22Rv1 (cell line): ENCODE results near the gene DGKD.

Experiments used
- H3K27ac ChIP-seq: fragments of 450-650 bp; 2 replicates; pipeline ENCODE4 v1.5.1; 2017
- ZFX ChIP-seq: fragments of 450-650 bp; IDR thresholded peaks from 2 replicates; pipeline ENCODE4 v1.6.1; 2017; ENCODE audit warnings: antibody characterized with exemption, borderline replicate concordance
- TF ChIP-seq, protein P1 (sequence below): fragments of 450-650 bp; IDR thresholded peaks from 2 replicates; pipeline ENCODE4 v1.5.1; 2017; ENCODE audit warnings: mild to moderate bottlenecking

Gene DGKD

DNA sequence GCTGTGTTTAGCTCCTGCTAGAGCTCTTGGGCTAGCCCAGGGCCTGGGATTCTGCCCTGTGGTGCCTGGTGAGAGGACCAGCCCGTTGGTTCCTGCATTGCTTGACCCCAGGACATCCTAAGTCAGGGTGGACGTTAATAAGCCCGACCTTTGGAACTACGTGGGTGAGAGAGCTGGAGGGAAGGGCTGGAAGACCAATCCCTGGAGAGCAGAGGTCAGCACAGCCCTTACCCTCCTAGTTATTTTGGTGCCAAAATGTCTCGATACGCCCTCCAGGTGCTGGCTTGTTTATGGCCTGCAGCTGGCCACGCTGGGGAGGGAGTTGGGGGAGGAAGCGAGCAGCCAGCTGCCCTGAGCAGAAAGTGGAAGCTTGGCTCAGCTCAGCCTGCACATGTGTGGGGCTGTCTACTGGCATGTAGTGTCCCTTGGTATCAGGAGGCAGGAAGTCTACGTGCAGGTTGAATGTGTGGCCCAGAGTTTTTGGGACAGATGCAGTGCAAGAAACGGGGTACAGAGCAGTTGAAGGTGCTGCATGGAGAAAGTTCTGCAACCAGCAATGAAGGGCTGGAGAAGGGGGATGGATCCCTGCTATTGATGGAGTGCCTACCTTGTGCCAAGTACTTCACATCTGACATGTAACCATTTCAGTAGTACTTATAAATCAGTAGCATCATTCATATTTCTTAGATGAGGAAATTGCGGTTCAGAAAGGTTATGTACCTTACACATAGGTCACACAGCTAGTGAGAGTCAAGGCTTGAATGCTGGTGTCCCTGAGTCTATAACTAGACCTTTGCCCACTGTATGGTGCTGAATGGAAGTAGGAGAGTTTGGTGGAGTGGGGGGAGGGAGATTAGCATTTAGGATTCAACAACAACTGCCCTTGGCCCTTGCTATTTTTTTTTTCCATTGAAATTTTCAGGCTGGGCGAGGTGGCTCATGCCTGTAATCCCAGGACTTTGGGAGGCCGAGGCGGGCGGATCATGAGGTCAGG, 5.0 kb upstream of the DGKD start:
- no peak overlapping the region for H3K27ac ChIP-seq
- TF ChIP-seq, protein P1, sequence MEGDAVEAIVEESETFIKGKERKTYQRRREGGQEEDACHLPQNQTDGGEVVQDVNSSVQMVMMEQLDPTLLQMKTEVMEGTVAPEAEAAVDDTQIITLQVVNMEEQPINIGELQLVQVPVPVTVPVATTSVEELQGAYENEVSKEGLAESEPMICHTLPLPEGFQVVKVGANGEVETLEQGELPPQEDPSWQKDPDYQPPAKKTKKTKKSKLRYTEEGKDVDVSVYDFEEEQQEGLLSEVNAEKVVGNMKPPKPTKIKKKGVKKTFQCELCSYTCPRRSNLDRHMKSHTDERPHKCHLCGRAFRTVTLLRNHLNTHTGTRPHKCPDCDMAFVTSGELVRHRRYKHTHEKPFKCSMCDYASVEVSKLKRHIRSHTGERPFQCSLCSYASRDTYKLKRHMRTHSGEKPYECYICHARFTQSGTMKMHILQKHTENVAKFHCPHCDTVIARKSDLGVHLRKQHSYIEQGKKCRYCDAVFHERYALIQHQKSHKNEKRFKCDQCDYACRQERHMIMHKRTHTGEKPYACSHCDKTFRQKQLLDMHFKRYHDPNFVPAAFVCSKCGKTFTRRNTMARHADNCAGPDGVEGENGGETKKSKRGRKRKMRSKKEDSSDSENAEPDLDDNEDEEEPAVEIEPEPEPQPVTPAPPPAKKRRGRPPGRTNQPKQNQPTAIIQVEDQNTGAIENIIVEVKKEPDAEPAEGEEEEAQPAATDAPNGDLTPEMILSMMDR, result no peak
- TF ChIP-seq ZFX, result no peak

DNA sequence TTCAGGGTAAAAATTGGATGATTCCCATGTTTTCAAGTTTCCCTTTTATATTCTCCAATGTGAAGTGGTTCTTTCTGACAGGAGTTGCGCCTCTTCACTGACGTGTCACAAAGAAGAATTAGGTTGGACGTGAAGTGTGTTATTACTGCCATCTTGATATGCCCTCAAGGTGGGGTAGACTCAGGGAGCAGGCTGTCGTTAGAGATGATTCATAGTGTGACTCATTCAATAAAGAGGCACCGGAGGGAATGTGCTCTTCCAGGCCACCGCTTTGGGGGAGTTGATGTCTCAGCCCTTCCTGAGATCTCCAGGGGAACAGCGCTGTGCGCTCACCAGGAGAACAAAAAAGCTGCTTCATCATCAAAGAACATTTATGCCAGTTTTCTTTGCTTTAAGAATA, 3.6 kb upstream of the DGKD start:
- TF ChIP-seq ZFX, result no peak
- TF ChIP-seq, protein P1, result no peak

DNA sequence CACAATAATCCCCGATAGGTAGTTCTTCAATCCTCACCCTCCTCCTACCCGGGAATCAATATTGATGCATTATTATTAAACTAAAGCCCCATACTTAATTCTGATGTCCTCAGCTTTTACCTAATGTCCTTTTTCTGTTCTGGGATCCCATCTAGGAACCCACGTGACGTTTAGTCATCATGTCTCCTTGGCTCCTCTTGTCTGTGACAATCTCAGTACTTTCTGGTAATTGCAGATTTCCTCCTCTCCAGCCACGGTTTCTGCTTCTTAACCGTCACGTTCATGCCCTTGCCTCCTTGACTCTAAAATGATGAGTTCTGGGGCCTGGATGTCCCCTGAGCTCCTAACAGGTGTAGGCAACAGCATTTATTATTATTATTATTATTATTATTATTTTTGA, 2.9 kb upstream of the DGKD start:
- H3K27ac ChIP-seq, result no peak overlapping the region
- TF ChIP-seq, protein P1, result no peak
- TF ChIP-seq ZFX, result no peak

More for the DNA sequence above, 3.6 kb upstream of the DGKD start:
- H3K27ac ChIP-seq, result no peak overlapping the region

DNA sequence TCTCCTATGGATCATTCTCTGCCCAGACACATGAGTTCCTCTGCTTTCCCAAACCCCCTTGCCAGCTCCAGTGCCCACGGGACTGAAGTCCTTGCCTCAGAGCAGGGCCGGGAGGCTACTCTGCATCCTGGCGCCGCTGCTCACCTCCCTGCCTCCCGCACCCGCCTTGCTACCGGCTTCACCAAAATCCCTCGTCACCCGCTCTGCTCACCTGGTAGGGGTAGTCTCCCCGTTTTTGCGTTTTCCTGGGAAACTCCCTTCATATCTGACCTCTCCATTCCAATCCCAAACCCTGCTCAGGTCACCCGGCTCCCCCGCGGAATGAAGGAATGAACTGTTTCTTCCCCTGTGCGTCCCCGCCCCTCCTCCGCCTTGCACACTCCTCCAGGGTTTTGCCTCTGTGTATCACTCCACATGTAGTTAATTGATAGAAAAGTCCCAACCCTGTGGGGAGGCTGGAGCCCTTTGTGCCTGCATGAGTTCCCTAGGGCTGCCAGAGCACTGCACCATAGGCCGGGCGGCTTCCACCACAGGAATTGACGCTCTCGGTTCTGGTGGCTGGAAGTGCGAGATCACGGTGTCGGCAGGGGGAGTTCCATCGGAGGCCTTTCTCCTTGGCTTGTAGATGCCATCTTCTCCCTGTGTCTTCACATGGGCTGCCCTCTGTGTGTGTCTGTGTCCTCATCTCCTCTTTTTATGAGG, 2.0 kb upstream of the DGKD start:
- TF ChIP-seq ZFX, result no peak
- TF ChIP-seq, protein P1, result no peak
- no peak overlapping the region for H3K27ac ChIP-seq

DNA sequence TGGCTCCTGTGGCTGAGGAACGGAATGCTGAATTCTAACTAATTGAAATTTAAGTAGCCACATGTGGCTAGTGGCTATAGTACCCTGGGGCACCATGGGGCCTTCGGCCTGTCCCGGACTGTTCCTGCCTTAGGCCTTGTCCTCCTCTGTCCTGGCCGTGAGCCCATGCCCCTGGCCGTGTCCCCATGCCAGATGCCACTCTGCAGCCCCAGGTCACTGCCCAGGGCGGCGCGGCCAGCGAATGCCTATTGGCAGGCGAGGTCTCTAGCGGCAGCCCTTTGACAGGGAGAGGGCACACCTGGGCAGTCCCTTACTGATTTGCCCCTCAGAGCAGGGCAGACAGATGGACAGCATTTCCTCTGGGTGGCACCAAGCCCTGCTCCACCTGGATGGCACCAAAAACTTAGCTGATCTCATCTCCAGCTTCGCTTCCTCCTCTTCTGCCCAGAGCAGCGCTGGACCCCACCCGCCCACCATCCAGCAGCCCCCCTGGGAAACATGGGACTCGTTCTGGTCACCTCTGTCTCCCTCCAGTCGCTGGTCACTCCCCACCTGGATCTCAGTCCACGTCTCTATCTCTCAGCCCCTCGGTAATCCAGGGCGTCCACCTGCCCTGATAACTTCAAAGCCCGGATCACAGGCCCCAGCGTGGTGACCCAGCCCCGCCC, 1.1 kb upstream of the DGKD start:
- peak overlapping the region; percentile 60; the same call in 1 of the 2 replicates for H3K27ac ChIP-seq
- TF ChIP-seq ZFX, result no peak
- TF ChIP-seq, protein P1, result no peak

DNA sequence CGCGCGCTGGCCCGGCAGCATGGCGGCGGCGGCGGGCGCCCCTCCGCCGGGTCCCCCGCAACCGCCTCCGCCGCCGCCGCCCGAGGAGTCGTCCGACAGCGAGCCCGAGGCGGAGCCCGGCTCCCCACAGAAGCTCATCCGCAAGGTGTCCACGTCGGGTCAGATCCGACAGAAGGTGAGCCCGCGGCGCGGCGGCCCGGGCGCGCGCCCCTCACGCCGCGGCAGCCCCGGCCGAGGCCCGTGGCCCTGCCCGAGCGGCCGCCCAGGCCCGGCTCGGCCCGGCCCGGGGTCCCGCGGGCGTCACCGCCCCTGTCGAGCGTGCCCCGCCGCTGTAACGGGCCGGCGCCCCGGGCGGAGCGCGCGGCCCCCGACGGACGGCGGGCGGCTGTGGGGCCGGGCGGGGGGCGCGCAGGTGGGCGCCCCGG, 218 bp downstream of the DGKD start:
- TF ChIP-seq, protein P1, result no peak
- no peak for TF ChIP-seq ZFX
- H3K27ac ChIP-seq, result peak overlapping the region; percentile 60
